H9 (cell line): Measurements from ENCODE around the gene TNFRSF6B. TPM values are rescaled to one million over a fixed set of nuclear protein-coding genes. Genes with fewer than 3 reads are reported as not detected.

ENCODE experiments used
- DNase-seq: peaks from one replicate; pipeline ENCODE4 v3.0.0-alpha.2; 2017
- H2AFZ ChIP-seq: one replicate; pipeline ENCODE4 v1.6.1; 2013; ENCODE audit warnings: mild to moderate bottlenecking, low read length, control low read depth, moderate library complexity
- H2AK5ac ChIP-seq: 2 replicates; pipeline ENCODE4 v1.6.1; 2013; ENCODE audit warnings: low read length, control low read depth, mixed read lengths; ENCODE audit not compliant: insufficient read length
- H2BK120ac ChIP-seq: one replicate; pipeline ENCODE4 v1.6.1; 2013; ENCODE audit warnings: low read depth, mild to moderate bottlenecking, low read length, control low read depth, inconsistent platforms; ENCODE audit not compliant: poor library complexity, severe bottlenecking
- H2BK12ac ChIP-seq: 2 replicates; pipeline ENCODE4 v1.6.1; 2013; ENCODE audit warnings: low read length, control low read depth, mixed read lengths, low read depth; ENCODE audit not compliant: insufficient read length
- H2BK15ac ChIP-seq: 2 replicates; pipeline ENCODE4 v1.6.1; 2013; ENCODE audit warnings: low read depth, low read length, control low read depth
- H2BK20ac ChIP-seq: one replicate; pipeline ENCODE4 v1.6.1; 2013; ENCODE audit warnings: low read depth, mild to moderate bottlenecking, low read length, control low read depth, inconsistent platforms; ENCODE audit not compliant: poor library complexity, severe bottlenecking
- H2BK5ac ChIP-seq: 2 replicates; pipeline ENCODE4 v1.6.1; 2013; ENCODE audit warnings: low read length, control low read depth, mixed read lengths; ENCODE audit not compliant: insufficient read length
- H3K14ac ChIP-seq: 2 replicates; pipeline ENCODE4 v1.6.1; 2013; ENCODE audit warnings: low read length, control low read depth; ENCODE audit not compliant: insufficient read depth
- H3K18ac ChIP-seq: 2 replicates; pipeline ENCODE4 v1.6.1; 2013; ENCODE audit warnings: low read depth, mild to moderate bottlenecking, mixed read lengths, low read length, control low read depth; ENCODE audit not compliant: insufficient read length
- H3K23ac ChIP-seq: 2 replicates; pipeline ENCODE4 v1.6.1; 2013; ENCODE audit warnings: low read length, control low read depth, mixed read lengths, low read depth; ENCODE audit not compliant: insufficient read length
- H3K23me2 ChIP-seq: 2 replicates; pipeline ENCODE4 v1.6.1; 2013; ENCODE audit warnings: low read depth, mild to moderate bottlenecking, mixed read lengths, low read length, control low read depth; ENCODE audit not compliant: insufficient read length, poor library complexity, severe bottlenecking
- H3K27ac ChIP-seq: 2 replicates; pipeline ENCODE4 v1.5.1; 2013; ENCODE audit warnings: low read length, control low read depth, mixed read lengths, low read depth; ENCODE audit not compliant: insufficient read length
- H3K27me3 ChIP-seq: 2 replicates; pipeline ENCODE4 v1.6.1; 2013; ENCODE audit warnings: low read length, control low read depth, inconsistent platforms; ENCODE audit not compliant: insufficient read depth
- H3K4ac ChIP-seq: 2 replicates; pipeline ENCODE4 v1.6.1; 2013; ENCODE audit warnings: low read depth, mild to moderate bottlenecking, control low read depth, inconsistent platforms, low read length, moderate library complexity
- H3K4me1 ChIP-seq: 2 replicates; pipeline ENCODE4 v1.6.1; 2013; ENCODE audit warnings: low read length, control low read depth, inconsistent platforms; ENCODE audit not compliant: insufficient read depth
- H3K4me2 ChIP-seq: 2 replicates; pipeline ENCODE4 v1.6.1; 2013; ENCODE audit warnings: low read length, control low read depth, mixed read lengths; ENCODE audit not compliant: insufficient read length, insufficient read depth
- H3K56ac ChIP-seq: 2 replicates; pipeline ENCODE4 v1.6.1; 2013; ENCODE audit warnings: low read depth, mild to moderate bottlenecking, mixed read lengths, low read length, control low read depth; ENCODE audit not compliant: insufficient read length
- H3K79me1 ChIP-seq: 2 replicates; pipeline ENCODE4 v1.6.1; 2013; ENCODE audit warnings: low read depth, mild to moderate bottlenecking, moderate library complexity, low read length, control low read depth, inconsistent platforms; ENCODE audit not compliant: insufficient read depth, poor library complexity, severe bottlenecking
- H3K79me2 ChIP-seq: 2 replicates; pipeline ENCODE4 v1.6.1; 2013; ENCODE audit warnings: low read length, control low read depth, inconsistent platforms; ENCODE audit not compliant: insufficient read depth
- H3K9ac ChIP-seq: 2 replicates; pipeline ENCODE4 v1.6.1; 2013; ENCODE audit warnings: low read length, control low read depth, mixed read lengths; ENCODE audit not compliant: insufficient read length; ENCODE audit errors: extremely low read depth
- H3K9me3 ChIP-seq: one replicate; pipeline ENCODE4 v1.6.1; 2013; ENCODE audit warnings: low read depth, low read length, inconsistent platforms; ENCODE audit not compliant: control insufficient read depth
- H3T11ph ChIP-seq: one replicate; pipeline ENCODE4 v1.6.1; 2013; ENCODE audit warnings: mild to moderate bottlenecking, low read length, control low read depth, inconsistent platforms
- H4K20me1 ChIP-seq: one replicate; pipeline ENCODE4 v1.6.1; 2013; ENCODE audit not compliant: control insufficient read depth, insufficient read length, insufficient read depth
- H4K5ac ChIP-seq: 2 replicates; pipeline ENCODE4 v1.6.1; 2013; ENCODE audit warnings: low read depth, mild to moderate bottlenecking, mixed read lengths, low read length, control low read depth; ENCODE audit not compliant: insufficient read length
- H4K8ac ChIP-seq: replicated peaks from 2 replicates; pipeline ENCODE4 v1.6.1; 2013; ENCODE audit warnings: low read length, control low read depth, mixed read lengths, low read depth; ENCODE audit not compliant: insufficient read length
- H4K91ac ChIP-seq: 2 replicates; pipeline ENCODE4 v1.6.1; 2013; ENCODE audit warnings: low read depth, mild to moderate bottlenecking, moderate library complexity, mixed read lengths, low read length, control low read depth; ENCODE audit not compliant: insufficient read length
- H3K27ac Mint-ChIP-seq, 3 experiments: 2 replicates in 2 of 3; 3 replicates in 1 of 3; pipeline ENCODE4 v1.8.0; 2020 to 2021; ENCODE audit warnings: mixed read lengths in 3 of 3, mild to moderate bottlenecking in 1 of 3, moderate library complexity in 1 of 3
- H3K27me3 Mint-ChIP-seq: 2 replicates; pipeline ENCODE4 v1.8.0; 2021; ENCODE audit warnings: low read depth, mild to moderate bottlenecking, moderate library complexity, mixed read lengths
- H3K36me3 Mint-ChIP-seq, 3 experiments: 2 replicates in 2 of 3; 3 replicates in 1 of 3; pipeline ENCODE4 v1.8.0; 2020 to 2021; ENCODE audit warnings: low read depth in 3 of 3, mixed read lengths in 3 of 3; ENCODE audit not compliant: insufficient read depth in 1 of 3
- H3K4me1 Mint-ChIP-seq, 2 experiments: 2 replicates each; pipeline ENCODE4 v1.8.0; 2020; ENCODE audit warnings: mixed read lengths in 2 of 2
- H3K4me3 Mint-ChIP-seq, 2 experiments: 2 replicates in 1 of 2; 3 replicates in 1 of 2; pipeline ENCODE4 v1.8.0; 2020 to 2021; ENCODE audit warnings: mild to moderate bottlenecking in 2 of 2, mixed read lengths in 2 of 2, moderate library complexity in 1 of 2
- H3K9me3 Mint-ChIP-seq, 2 experiments: 2 replicates in 1 of 2; 3 replicates in 1 of 2; pipeline ENCODE4 v1.8.0; 2020; ENCODE audit warnings: mild to moderate bottlenecking in 2 of 2, mixed read lengths in 2 of 2, moderate library complexity in 1 of 2
- WGBS: extraction: QIAGEN DNeasy Blood & Tissue Kit; methylation state at CpG from one replicate; pipeline ENCODE4 v1.1.7; 2013; ENCODE audit warnings: missing lambda C conversion rate, low lambda C conversion rate, mixed read lengths; ENCODE audit not compliant: insufficient read length; ENCODE audit errors: extremely low coverage; 5-methylcytosine and 5-hydroxymethylcytosine counted together
- total RNA-seq: library from RNA; stranded (reverse); gene quantifications from 2 replicates; pipeline ENCODE4 v1.2.1, GENCODE V29; 2021
- TF ChIP-seq, protein P1 (sequence below): fragments of 200-600 bp; sonication (generic); conservative IDR thresholded peaks from 3 replicates; pipeline ENCODE4 v1.8.0; 2021; ENCODE audit warnings: antibody characterized with exemption, mild to moderate bottlenecking

Gene TNFRSF6B
- total RNA-seq, 1 experiment from 2014 or later, result not detected

DNA sequence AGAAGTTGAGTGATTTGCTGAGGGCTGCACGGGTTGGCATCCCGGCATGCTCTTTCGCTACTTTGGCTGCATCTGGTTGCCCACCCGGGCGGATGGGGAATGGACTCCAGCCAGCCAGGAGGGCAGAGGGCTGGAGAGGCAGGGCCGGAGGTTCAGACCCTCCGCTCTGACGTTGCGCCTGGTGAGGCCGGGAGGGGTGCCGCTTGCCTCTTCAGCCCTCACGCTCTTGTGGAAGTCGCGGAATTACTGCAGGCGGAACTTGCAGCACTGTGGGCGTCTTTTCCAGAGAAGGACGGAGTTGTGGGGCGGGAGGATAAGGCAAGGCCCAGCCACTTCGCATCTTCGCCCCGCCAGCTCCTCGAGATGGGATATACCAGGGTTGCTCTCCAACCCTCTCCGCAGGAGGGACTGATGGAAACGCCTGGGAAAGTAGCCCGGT is 37.7 kb upstream of the TNFRSF6B start:
- Histone ChIP-seq H2AFZ (no peak overlapping the region), H2BK12ac (no peak overlapping the region), H4K5ac (no peak overlapping the region), H4K91ac (no peak overlapping the region), H3K23ac (no peak overlapping the region), H4K8ac (no peak overlapping the region), H3K27ac (no peak overlapping the region), H4K20me1 (no peaks in the 10 kb centered on the region), H3K79me1 (no peaks in the 10 kb centered on the region), H3K79me2 (no peaks in the 10 kb centered on the region), H2BK5ac (no peak overlapping the region), H3K9ac (peak overlapping the region; percentile 20), H2BK120ac (no peak overlapping the region), H2AK5ac (no peak overlapping the region), H3K18ac (no peak overlapping the region), H2BK15ac (no peak overlapping the region), H3K4ac (no peak overlapping the region), H3K4me1 (no peaks in the 10 kb centered on the region; the same call in 1 of the 2 replicates), H3K9me3 (no peaks in the 10 kb centered on the region), H3K4me2 (peak overlapping the region; percentile 80), H2BK20ac (no peak overlapping the region), H3K56ac (no peak overlapping the region), H3K23me2 (peaks cover 11% of the 10 kb centered on the region), H3K14ac (no peak overlapping the region), H3T11ph (no peak overlapping the region), H3K27me3 (no peaks in the 10 kb centered on the region; the same call in 1 of the 2 replicates)
- H3K36me3 Mint-ChIP-seq, result peaks cover 9 to 32% (median 29%) of the 10 kb centered on the region in 3 experiments; a peak in 6 of 7 replicates
- WGBS, result no CpG with 5 or more reads among the region's 25 CpGs
- TF ChIP-seq, protein P1, sequence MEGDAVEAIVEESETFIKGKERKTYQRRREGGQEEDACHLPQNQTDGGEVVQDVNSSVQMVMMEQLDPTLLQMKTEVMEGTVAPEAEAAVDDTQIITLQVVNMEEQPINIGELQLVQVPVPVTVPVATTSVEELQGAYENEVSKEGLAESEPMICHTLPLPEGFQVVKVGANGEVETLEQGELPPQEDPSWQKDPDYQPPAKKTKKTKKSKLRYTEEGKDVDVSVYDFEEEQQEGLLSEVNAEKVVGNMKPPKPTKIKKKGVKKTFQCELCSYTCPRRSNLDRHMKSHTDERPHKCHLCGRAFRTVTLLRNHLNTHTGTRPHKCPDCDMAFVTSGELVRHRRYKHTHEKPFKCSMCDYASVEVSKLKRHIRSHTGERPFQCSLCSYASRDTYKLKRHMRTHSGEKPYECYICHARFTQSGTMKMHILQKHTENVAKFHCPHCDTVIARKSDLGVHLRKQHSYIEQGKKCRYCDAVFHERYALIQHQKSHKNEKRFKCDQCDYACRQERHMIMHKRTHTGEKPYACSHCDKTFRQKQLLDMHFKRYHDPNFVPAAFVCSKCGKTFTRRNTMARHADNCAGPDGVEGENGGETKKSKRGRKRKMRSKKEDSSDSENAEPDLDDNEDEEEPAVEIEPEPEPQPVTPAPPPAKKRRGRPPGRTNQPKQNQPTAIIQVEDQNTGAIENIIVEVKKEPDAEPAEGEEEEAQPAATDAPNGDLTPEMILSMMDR, result no peak
- peaks cover 18 to 28% of the 10 kb centered on the region in 2 experiments for H3K4me1 Mint-ChIP-seq
- no peaks in the 10 kb centered on the region for H3K9me3 Mint-ChIP-seq
- peak overlapping the region; percentile 95 to 97 for H3K4me3 Mint-ChIP-seq
- H3K27ac Mint-ChIP-seq, result peak overlapping the region; percentile 57 to 95 (median 68); a peak in 3 of 7 replicates
- H3K27me3 Mint-ChIP-seq, result no peaks in the 10 kb centered on the region
- no peak for DNase-seq
